GM21717 (cell line): ENCODE measurements around the gene WDR62.
"Not testable (repeated sequence)": the region's sequence is repeated elsewhere in the genome, so short reads cannot be mapped to it uniquely, and the experiment has no call there.

Experiments
- ATAC-seq: cut with Tn5 transposase; IDR thresholded peaks from one replicate; pipeline ENCODE4 v1.9.1; 2021; ENCODE audit warnings: mild to moderate bottlenecking, moderate library complexity; ENCODE audit not compliant: unreplicated experiment

The WDR62 gene

DNA sequence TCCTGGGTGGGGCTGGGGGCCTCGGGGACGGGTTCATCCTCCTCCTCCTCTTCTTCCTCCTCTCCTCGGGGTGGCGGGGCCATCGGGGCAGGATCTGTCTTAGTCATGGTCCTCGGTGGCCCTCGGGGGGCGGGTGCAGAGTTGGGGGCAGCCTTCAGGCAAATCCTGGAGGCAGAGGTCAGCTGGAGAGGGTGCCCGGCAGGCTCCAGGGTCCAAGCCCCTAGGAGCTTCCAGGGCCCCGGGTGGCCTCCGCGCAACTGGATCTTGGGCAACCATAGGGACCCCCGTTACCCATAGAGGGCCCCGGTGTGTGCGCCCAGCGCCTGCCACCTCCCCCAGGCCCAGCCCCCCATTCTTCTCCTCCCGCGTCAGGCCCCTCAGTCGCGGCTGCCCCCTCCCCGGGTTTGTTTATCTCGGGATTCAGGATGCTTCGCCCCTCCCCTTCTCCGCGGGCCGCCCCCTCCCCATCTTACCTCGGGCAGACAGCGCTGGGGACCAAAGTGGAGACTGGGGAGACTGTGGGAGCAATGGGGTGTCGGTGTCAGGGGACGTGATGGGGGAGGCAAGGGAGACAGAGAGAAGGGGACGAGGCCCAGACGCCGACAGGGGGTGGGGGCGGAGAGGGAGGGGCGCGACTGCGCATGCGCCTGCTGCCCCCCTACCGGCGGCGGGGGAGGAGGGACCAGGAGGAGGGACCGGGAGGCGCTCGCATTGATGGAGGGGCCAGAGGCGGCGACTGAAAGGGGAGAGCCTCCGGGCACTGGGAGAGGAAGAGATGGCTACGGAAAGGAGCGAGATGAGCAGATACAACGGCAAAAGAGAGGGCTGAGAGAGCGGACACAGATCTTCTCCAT is 22.2 kb upstream of the WDR62 start, which contains the start of gene CLIP3:
TSS of gene CLIP3 (minus strand) at position 623 of the 854 bp plus-strand sequence. CDS start at position 107, 516 bp downstream.
- ATAC-seq, result no peak

DNA sequence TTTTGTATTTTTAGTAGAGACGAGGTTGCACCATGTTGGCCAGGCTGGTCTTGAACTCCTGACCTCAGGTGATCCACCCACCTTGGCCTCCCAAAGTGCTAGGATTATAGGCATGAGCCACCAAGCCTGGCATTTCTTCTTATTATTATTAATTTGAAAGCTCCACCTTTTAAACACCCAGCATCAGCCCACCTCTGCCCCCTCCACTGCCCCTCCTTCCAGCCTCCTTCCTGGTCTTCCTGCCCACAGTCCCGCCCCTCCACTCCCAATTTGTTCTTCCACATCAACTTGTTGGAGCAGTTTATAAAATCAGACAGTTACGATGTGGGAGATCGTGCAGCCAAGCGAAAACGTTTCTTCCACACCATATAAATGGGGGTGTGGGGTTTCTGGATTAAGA is 14.2 kb upstream of the WDR62 start:
- ATAC-seq, result no peak

DNA sequence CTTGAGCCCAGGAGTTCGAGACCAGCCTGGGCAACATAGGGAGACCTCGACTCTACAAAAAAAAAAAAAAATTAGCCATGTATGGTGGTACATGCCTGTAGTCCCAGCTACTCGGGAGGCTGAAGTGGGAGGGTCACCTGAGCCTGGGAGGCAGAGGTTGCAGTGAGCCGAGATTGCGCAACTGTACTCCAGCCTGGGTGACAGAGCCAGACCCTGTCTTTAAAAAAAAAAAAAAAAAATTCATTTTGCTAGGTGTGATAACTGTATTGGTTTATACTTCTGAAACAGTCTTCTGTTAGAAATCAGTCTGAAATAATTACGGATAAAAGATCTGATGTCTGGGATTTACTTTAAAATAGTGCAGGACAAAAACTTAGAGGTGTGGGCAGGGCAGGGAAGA is 13.6 kb upstream of the WDR62 start:
- ATAC-seq, result not testable (repeated sequence)

DNA sequence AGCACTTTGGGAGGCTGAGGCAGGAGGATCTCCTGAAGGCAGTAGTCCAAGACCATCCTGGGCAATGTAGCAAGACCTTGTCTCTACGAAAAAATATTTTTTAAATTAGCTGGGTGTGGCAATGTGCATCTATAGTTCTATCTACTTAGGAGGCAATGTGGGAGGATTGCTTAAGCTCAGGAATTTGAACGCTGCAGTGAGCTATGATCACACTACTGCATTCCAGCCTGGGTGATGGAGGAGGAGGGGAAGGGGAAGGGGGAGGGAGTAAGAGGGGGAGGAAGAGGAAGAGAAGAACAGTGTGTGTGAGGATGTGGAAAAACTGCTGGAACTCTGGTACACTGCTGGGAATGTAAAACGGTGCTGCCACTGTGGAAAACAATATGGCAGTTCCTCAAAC is 12.9 kb upstream of the WDR62 start:
- ATAC-seq, result no peak

DNA sequence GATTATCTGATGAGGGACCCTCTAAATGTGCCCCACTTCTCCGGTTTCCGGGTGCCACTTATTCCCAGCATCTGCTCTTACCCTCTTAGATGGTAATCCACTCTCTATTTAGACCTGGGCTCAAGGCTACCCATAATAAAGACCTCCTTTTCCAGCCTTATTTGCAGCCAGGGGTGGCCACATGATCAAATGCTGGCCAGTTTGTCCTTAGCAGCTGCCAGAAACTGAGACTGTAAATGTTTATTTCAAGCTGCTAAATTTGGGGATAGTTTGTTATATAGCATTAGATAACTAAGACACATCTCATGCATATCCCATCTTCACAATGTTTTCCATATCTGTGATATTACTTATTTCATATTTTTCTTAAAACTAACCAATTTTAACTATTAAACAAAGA is 10.7 kb upstream of the WDR62 start:
- no peak for ATAC-seq

DNA sequence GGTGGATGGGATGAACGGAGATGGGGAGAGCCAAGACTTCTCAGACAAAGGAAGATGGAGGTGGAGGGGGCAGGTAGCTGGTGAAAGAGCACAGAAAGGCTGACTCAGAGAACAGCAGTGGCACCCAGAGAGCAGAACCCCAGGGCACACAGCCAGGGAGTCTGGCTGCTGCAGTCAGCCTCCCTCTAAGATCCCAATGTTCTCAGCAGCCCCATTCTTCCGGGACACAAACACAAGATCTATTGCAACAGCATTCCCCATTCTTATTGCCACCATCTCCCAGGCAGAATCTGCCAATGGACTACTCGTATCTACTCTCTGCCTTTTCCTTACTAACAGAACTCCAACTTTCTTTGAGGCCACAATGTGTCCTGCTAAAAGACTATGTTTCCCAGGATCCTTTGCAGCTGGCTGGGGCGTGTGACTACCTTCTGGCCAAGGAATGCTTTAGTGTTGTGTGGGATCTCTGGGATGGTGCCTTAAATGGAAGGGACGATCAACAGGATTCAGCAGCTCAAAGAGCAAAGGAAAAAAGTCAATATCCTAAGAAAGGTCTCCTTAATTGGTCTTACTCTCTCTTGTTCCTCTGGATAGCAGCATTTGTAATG is 8.2 kb upstream of the WDR62 start:
- ATAC-seq, result no peak

DNA sequence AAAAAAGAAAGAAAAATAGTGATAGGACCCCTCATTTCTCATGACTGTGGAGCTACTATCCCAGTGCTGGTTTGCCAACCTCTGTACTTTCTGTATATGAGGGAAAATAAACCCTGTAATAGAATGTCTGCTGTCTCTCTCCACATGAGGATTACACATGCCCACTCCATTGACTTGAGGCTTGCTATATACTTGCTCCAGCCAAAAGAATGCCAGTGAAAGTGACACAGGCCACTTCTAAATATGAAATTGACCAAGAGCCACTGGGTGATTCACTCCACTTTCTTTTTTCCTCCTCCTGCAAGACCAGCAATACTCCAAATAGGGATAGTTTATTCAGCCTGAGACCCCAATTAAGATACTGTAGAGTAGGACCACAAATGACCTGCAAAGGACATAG is 6.9 kb upstream of the WDR62 start:
- ATAC-seq, result no peak

DNA sequence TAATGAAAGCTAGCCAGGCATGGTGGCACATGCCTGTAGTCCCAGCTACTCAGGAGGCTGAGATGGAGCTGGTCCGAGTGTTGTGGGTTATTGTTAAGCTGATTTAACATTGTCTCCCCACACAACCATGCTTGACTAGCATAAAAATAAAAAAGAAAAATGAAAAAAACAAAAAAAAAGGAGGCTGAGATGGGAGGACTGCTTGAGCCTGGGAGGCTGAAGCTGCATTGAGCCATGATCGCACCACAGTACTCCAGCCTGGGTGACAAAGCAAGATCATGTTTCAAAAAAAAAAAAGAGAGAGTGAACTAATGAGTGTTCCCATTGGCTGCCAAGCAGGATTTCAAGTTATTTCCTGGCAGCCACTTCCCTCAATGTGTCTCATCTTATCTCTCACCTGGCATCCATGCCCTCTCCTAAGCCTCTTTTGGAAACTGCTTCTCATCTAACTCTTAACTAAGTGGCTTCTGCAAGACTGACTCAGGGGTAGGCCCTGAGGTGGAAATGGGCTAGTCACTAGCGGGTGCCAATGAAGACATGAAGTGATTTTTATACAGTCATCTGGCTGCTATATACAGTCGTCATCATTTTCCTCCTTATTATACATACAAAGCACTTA is 5.5 kb upstream of the WDR62 start:
- no peak for ATAC-seq

DNA sequence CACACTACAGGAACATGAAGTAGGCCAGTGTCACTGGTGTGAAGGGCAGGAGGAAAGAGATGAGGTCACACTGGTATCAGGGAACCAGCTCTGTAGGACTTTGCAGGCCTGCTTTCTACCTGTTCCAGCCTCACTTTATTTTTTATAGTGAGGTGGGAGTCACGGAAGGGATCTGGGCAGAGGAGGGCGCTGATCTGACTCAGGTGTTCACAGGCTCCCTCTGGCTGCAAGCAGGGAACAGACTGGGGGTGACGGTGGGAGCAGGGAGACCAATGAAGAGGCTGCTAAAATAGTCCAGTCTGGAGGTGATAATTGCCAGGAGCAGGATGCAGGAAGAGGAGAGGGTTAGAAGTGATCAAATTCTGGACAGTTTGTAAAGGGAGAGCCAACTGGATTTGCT is 3.5 kb upstream of the WDR62 start:
- no peak for ATAC-seq

DNA sequence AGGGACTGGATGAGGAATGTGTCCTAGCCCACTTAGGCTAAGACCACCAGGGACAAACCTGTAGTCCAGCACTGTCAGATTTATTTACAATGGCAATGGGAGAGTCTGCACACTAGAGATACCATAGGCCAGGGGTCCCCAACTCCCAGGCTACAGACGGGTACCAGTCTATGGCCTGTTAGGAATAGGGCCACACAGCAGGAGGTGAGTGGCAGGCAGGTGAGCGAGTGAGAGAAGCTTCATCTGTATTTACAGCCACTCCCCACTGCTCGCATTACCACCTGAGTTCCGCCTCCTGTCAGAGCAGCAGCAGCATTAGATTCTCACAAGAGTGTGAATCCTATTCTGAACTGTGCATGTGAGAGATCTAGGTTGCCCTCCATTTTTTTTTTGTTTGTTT is 3.1 kb upstream of the WDR62 start:
- no peak for ATAC-seq

DNA sequence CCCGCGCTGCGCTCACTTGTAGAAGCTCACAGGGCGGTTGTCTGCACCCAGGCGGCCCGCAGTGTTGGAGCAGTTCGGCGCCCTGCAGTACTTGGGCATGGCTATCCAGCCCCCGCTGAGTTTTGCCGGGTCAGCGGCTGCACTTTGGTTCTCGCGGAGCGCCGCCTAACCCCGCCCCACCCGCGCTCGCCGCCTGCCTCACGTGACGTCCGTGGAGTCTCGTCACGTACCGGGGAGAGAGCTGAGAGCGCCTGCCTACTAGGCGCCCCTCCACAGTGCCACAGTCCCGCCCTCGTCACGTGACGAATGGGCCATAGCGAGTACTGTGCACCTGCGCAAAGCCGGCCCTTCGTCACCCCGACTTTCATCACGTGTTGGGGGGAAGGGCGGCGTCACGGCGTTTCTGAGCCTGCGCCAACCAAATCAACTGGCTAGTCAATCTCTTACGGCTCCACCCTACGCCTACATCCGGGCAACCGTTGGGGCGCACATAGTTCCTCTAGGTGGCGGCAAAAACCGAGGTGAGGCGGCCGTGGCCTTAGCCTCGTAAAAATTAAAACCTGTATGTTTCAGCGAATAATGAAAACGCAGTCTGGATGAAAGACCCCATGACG is 471 bp upstream of the WDR62 start, which contains the start of gene THAP8:
TSS of gene THAP8 (minus strand) at position 167 of the 614 bp plus-strand sequence. CDS start at position 99, 68 bp downstream.
- ATAC-seq, result peak; percentile 67

DNA sequence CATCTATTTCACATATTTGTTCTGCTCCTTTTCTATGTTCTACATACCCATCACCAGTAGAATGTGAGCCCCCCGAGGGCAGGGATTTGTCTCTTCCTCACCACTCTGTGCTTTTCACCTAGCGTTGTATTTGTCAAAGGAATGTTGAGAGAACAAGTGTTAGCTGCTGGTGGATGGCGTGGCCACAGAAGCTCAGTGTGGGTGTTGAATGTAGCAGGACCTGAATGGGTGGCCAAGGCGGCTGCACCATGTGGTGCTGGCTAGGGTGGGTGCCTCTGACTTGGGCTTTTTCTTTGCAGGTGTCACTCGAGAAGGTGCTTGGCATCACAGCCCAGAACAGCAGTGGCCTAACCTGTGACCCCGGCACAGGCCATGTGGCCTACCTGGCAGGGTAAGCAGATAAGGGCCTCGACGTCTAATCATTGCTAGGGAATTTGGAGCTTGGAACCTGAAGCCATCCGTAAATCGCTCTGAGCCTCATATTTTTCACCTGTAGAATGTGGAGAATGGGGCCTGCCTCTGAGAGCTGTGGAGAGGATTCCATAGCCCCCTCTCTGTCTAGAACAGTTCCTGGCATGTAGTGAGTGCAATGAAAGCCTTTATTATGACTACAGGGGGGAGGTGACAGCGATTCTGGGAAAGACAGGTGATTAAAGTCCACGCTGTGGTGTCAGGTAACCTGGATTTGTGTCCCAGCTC is 3.9 kb downstream of the WDR62 start:
- ATAC-seq, result no peak

DNA sequence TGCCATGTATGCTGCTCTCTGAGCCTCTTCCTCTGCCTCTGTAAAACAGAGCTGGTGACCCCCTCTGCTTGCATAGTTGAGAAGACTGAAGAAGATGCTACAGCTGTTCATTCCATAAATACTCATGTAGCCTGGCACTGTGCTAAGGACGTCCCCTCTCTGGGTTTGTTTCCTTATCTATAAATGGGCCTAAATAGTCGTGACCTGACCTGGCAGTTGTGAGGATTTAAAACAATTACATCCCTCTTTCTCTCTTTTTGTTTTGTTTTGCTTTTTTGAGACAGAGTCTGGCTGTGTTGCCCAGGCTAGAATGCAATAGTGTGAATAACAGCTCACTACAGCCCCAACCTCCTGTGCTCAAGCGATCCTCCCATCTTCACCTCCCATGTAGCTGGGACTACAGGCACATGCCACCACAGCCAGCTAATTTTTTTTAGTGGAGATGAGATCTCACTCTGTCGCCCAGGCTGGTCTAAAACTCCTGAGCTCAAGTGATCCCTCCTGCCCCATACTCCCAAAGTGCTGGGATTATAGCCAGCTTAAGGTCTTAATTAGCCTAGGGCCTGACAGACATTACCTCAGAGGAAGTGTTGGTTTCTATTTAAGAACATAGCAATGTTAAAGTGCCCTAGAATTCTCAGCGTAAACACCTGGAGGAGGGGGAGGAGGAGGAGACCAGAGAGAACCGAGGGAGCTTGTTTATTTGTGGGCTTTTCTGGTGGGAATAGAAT is 4.6 kb downstream of the WDR62 start:
- ATAC-seq, result no peak

DNA sequence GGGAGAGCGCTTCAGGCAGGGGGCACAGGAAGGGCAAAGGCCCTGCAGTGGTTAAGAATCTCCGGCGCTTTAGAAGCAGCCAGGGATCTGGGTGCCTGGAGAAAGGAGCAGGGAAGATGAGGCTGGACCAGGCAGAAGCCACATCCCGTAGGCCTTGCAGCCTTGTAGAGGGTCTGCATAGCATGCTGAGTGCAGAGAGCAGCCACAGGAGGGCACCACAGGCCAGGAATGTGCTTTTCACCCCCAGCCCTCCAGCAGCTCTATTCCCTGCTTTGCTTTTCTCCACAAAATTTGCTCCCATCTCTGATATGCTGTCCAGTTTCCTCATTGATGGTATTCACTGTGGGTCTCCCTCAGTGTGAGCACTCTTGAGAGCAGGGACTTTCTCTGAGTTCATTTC is 5.7 kb downstream of the WDR62 start:
- ATAC-seq, result no peak

DNA sequence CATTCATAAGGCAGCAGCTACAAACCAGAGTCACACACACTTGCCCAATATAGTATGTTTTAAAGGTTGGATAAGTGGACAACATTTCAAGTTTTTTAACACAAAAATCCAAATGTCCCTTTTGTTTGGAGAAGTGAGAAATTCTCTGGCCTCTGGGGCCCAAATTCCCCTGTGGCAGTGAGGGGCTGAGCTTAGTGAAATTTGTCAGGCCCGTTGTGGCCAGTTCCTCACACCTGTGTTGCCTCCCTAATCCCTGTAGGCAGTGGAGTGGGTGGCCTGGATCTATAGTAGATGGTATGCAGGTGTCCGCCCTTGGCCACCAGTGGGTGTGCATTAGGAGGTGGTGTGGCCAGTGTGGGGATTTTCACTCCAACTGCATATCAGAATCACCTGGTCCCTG is 6.7 kb downstream of the WDR62 start:
- ATAC-seq, result no peak

DNA sequence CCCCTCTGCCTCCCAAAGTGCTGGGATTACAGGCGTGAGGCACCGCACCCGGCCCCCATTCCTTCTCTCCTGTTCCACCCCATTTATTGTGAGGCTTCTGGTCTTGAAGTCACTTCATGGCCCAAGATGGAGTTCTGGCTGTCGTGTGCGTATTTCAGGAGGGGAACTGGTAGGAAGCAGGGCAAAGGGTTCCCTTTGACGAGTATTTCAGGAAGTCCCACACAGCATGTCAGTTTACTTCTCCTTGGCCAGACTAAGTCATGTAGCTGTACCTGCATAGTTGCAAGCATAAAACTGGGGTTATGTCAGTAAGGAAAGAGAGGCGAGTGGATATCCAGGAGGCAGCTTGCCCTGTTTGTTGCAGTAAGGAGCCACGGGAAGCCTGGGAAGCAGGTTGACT is 10.1 kb downstream of the WDR62 start:
- no peak for ATAC-seq

DNA sequence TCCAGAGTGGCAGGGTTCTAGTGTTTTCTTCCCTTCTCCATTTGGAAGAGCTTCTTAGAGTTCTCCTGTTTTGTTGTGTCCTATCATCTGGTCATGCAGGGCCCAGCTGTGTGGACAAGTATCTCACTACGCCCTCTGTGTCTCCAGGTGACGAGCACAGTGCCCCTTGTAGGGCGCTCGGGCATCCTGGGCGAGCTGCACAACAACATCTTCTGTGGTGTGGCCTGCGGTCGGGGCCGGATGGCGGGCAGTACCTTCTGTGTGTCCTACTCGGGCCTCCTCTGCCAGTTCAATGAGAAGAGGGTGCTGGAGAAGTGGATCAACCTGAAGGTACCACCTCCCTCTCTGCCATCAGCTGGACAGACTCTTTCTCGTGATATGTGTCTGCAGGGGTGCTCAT is 13.0 kb downstream of the WDR62 start:
- ATAC-seq, result no peak

DNA sequence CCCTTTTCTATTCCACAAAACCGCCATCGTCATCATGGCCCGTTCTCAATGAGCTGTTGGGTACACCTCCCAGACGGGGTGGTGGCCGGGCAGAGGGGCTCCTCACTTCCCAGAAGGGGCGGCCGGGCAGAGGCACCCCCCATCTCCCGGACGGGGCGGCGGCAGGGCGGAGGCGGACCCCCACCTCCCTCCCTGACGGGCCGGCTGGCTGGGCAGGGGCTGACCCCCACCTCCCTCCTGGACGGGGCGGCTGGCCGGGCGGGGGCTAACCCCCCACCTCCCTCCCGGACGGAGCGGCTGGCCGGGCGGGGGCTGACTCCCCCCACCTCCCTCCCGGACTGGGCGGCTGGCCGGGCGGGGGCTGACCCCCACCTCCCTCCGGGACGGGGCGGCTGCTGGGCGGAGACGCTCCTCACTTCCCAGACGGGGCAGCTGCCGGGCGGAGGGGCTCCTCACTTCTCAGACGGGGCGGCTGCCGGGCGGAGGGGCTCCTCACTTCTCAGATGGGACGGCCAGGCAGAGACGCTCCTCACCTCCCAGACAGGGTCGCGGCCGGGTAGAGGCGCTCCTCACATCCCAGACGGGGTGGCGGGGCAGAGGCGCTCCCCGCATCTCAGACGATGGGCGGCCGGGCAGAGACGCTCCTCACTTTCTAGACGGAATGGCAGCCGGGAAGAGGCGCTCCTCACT is 14.3 kb downstream of the WDR62 start:
- ATAC-seq, result not testable (repeated sequence)

DNA sequence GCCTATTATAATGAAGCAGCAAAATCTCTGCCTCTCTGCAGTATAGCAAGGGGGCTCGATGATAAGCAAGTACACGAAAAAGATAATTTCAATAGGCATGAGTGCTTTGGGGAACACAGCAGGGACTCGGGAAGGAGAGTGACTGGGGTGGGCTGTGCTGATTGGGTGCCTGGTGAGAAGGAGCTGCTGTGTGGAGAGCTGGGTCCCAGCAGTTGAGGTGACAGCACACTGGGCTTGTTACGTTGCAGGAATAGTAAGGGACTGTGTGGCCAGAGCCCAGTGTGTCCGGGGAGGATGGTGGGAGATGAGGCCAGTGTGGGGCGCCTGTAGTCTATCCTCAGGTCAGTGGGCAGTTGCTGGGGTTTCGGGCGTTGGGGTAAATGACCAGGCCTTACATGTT is 17.4 kb downstream of the WDR62 start:
- no peak for ATAC-seq
